Common myeloid progenitor, CD34-positive (primary cell): ENCODE measurements around the gene UBE2O.
"Not testable (repeated sequence)": the region's sequence is repeated elsewhere in the genome, so short reads cannot be mapped to it uniquely, and the experiment has no call there.

Experiments
- CTCF ChIA-PET: fragments of 350-600 bp; sonication (Branson Sonifier 250); formaldehyde crosslinking; loops from one replicate; lab custom pipeline; 2021; ENCODE audit warnings: antibody characterized with exemption; lab: Charles Lee
- POLR2A ChIA-PET: fragments of 350-600 bp; sonication (Branson Sonifier 250); formaldehyde crosslinking; loops from one replicate; lab custom pipeline; 2021; ENCODE audit warnings: antibody characterized with exemption; lab: Charles Lee
- DNase-seq, 3 donors: peaks; one replicate each; pipeline versions ENCODE4 v3.0.0 to v3.0.0-alpha.2; 2013
- H3K27ac ChIP-seq, 2 experiments: 1 replicate in 1 of 2; 2 replicates in 1 of 2; pipeline ENCODE4 v1.7.0; 2013; ENCODE audit warnings: inconsistent platforms in 2 of 2, low read length in 2 of 2, mild to moderate bottlenecking in 2 of 2, low read depth in 1 of 2, moderate library complexity in 1 of 2; ENCODE audit not compliant: severe bottlenecking in 2 of 2, insufficient read depth in 1 of 2, poor library complexity in 1 of 2
- H3K27me3 ChIP-seq, 5 experiments: replicated peaks in 2 of 5; 1 replicate in 3 of 5; 2 replicates in 2 of 5; pipeline versions ENCODE4 v1.6.1 to v1.7.0; 2013; ENCODE audit warnings: low read length in 4 of 5, mild to moderate bottlenecking in 2 of 5, moderate library complexity in 2 of 5, inconsistent platforms in 1 of 5; ENCODE audit not compliant: insufficient read depth in 5 of 5, control insufficient read depth in 4 of 5
- H3K36me3 ChIP-seq, 4 experiments: 1 replicate in 2 of 4; 2 replicates in 2 of 4; pipeline versions ENCODE4 v1.6.1 to v1.7.0; 2013; ENCODE audit warnings: low read length in 3 of 4, control low read depth in 1 of 4, mild to moderate bottlenecking in 1 of 4; ENCODE audit not compliant: control insufficient read depth in 4 of 4, insufficient read depth in 4 of 4
- H3K4me1 ChIP-seq, 4 experiments: 1 replicate in 3 of 4; 2 replicates in 1 of 4; pipeline versions ENCODE4 v1.6.1 to v1.7.1; 2013; ENCODE audit warnings: low read length in 3 of 4, mild to moderate bottlenecking in 3 of 4, control low read depth in 1 of 4, inconsistent platforms in 1 of 4, moderate library complexity in 1 of 4; ENCODE audit not compliant: control insufficient read depth in 4 of 4, insufficient read depth in 4 of 4; ENCODE audit errors: control extremely low read depth in 1 of 4
- H3K4me3 ChIP-seq, 7 experiments: 1 replicate in 4 of 7; 2 replicates in 3 of 7; pipeline versions ENCODE4 v1.5.1 to v1.7.0; 2013; ENCODE audit warnings: mild to moderate bottlenecking in 7 of 7, low read length in 6 of 7, moderate library complexity in 6 of 7, inconsistent platforms in 2 of 7, low read depth in 2 of 7, control low read depth in 1 of 7; ENCODE audit not compliant: insufficient read depth in 4 of 7, control insufficient read depth in 1 of 7; ENCODE audit errors: extremely low read depth in 1 of 7
- H3K9me3 ChIP-seq, 5 experiments: 1 replicate in 4 of 5; 2 replicates in 1 of 5; pipeline versions ENCODE4 v1.6.1 to v1.7.1; 2013; ENCODE audit warnings: low read length in 4 of 5, mild to moderate bottlenecking in 2 of 5, inconsistent platforms in 1 of 5, low read depth in 1 of 5, moderate library complexity in 1 of 5; ENCODE audit not compliant: control insufficient read depth in 4 of 5, insufficient read depth in 2 of 5; ENCODE audit errors: control extremely low read depth in 1 of 5
- WGBS: methylation state at CpG from one replicate; pipeline ENCODE4 v1.1.5; 2013; ENCODE audit not compliant: insufficient coverage; 5-methylcytosine and 5-hydroxymethylcytosine counted together

The UBE2O gene

DNA sequence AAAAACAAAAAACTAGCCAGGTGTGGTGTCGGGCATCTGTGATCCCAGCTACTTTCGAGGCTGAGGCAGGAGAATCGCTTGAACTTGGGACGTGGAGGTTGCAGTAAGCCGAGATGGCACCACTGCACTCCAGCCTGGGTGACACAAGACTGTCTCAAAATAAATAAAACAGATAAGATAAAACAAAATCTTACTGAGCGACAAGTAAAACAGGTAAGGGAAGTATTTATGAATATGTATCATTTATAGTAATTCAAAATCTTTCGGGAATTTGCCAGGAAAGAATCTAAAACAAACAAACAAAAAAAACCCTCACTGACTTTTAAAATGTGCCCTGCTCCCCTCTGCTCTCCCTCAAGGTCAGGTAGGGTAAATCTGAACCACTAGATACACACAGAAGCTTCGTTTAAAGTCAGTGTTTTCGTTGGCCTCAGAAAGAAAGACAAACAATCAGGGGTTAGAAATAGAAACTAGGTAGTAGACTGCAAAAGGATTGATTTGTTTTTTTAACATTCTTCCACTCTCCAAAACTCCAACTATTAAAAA, 101.4 kb downstream of the UBE2O start:
- no peaks in the 10 kb centered on the region for H3K27me3 ChIP-seq
- H3K9me3 ChIP-seq: no peaks in the 10 kb centered on the region
- CTCF ChIA-PET: interaction anchor here (0.6 to 5.5 kb wide), 6 partner anchors 12 to 624 kb away, joined by 3 to 41 read pairs (median 4); partner anchors contain the start of gene SPHK1
- peaks cover 0 to 21% (median 17%) of the 10 kb centered on the region in 4 experiments for H3K4me1 ChIP-seq
- POLR2A ChIA-PET: no interaction called here
- no peak for DNase-seq
- peaks cover 2 to 11% (median 6%) of the 10 kb centered on the region in 4 experiments for H3K36me3 ChIP-seq
- no peak overlapping the region for H3K4me3 ChIP-seq
- H3K27ac ChIP-seq: no peak overlapping the region
- no CpG with 5 or more reads among the region's 9 CpGs for WGBS

DNA sequence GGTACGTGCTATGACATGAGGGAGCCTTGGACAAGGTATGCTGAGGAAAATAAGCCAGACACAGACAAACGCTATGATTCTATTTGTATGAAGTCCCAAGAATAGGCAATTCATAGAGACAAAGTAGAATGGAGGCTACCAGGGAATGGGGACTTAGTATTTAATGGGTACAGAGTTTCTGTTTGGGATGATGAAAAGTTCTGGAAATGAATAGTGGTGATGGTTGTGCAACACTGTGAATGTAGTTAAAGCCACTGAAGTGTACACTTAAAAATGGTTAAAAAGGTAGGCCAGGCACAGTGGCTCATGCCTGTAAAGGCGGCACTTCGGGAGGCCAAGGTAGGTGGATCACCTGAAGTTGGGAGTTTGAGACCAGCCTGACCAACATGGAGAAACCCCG, 102.5 kb downstream of the UBE2O start:
- Histone ChIP-seq H3K36me3 (peaks cover 2 to 20% (median 11%) of the 10 kb centered on the region in 4 experiments), H3K9me3 (no peaks in the 10 kb centered on the region), H3K27ac (no peak overlapping the region), H3K27me3 (no peaks in the 10 kb centered on the region), H3K4me1 (peaks cover 0 to 21% (median 17%) of the 10 kb centered on the region in 4 experiments), H3K4me3 (no peak overlapping the region)
- no peak for DNase-seq
- POLR2A ChIA-PET: interaction anchor here (0.5 kb wide), 1 partner anchor 94 kb away, joined by 4 read pairs; no protein-coding TSS in a partner anchor
- CTCF ChIA-PET: interaction anchor here (4.9 kb wide), 1 partner anchor 35 kb away, joined by 41 read pairs; the partner anchor contains the start of gene SPHK1
- 100% methylated on average over 5 of the region's 5 CpGs for WGBS

DNA sequence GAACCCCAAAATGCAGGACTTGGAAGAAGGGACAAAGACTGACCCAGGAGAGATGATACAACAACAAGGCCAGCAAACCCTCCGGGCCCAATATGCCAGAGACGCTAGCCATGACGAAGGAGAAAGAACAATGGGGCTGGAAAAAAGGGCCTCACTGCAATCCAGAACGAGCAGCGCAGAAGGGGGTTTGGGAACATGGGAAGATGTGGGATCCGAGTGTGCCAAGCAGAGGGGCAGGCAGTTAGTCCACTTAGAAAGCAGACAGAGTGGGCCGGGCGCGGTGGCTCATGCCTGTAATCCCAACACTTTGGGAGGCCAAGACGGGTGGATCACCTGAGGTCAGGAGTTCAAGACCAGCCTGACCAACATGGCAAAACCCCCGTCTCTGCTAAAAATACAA, 106.0 kb downstream of the UBE2O start:
- H3K27me3 ChIP-seq, CTCF ChIA-PET, H3K9me3 ChIP-seq, H3K27ac ChIP-seq, DNase-seq, H3K4me1 ChIP-seq, H3K4me3 ChIP-seq: not testable (repeated sequence)
- H3K36me3 ChIP-seq: peaks cover 2 to 41% (median 24%) of the 10 kb centered on the region in 4 experiments
- 96% methylated on average over 8 of the region's 11 CpGs for WGBS
- POLR2A ChIA-PET: interaction anchor here (0.6 kb wide), 1 partner anchor 26 kb away, joined by 4 read pairs; no protein-coding TSS in a partner anchor

- Histone ChIP-seq H3K9me3 (no peaks in the 10 kb centered on the region), H3K27ac (no peak overlapping the region), H3K4me3 (no peak overlapping the region), H3K36me3 (peaks cover 2 to 45% (median 27%) of the 10 kb centered on the region in 4 experiments), H3K27me3 (no peaks in the 10 kb centered on the region), H3K4me1 (no peaks in the 10 kb centered on the region)
- CTCF ChIA-PET: no interaction called here
- DNase-seq: no peak
- 99% methylated on average over 11 of the region's 14 CpGs for WGBS
- POLR2A ChIA-PET: no interaction called here
Observed at GRCh38 chr17:76345377-76345974, 107.5 kb downstream of the UBE2O start.

DNA sequence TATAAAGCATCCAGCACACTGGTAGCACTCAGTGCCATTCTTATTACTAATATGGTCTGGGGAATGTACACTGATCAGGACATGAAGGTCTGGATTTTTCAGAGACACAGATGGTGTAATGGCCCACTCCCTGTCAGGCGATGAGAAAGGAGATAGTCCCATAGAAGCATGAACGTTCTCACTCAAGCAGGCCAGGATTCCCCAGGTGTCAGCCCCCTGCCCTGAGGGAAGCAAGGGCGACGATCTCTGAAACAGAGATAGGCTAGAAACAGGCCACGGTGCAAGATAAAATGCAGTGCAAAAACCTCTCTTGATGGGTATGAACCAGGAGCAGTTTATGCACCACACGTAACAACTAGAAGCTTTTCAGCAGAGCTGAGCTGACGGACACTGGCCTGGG, 109.8 kb downstream of the UBE2O start:
- CTCF ChIA-PET: interaction anchor here (1.1 kb wide), 1 partner anchor 10 kb away, joined by 3 read pairs; no protein-coding TSS in a partner anchor

GRCh38 chr17:76341301-76341700, 111.7 kb downstream of the UBE2O start:
- ChIA-PET POLR2A (interaction anchor here (0.6 kb wide), 1 partner anchor 231 kb away, joined by 3 read pairs; no protein-coding TSS in a partner anchor), CTCF (no interaction called here)
- Histone ChIP-seq H3K4me1 (peaks cover 0 to 7% (median 2%) of the 10 kb centered on the region in 4 experiments), H3K36me3 (peaks cover 0 to 32% (median 22%) of the 10 kb centered on the region in 4 experiments), H3K27ac (no peak overlapping the region), H3K4me3 (no peak overlapping the region), H3K9me3 (no peaks in the 10 kb centered on the region), H3K27me3 (no peaks in the 10 kb centered on the region)
- WGBS: 83% methylated on average over 1 of the region's 6 CpGs
- DNase-seq: no peak

More for the DNA sequence above, 109.8 kb downstream of the UBE2O start:
- Histone ChIP-seq H3K4me3 (no peak overlapping the region), H3K4me1 (no peaks in the 10 kb centered on the region), H3K27me3 (no peaks in the 10 kb centered on the region), H3K27ac (no peak overlapping the region), H3K36me3 (peaks cover 2 to 45% (median 30%) of the 10 kb centered on the region in 4 experiments), H3K9me3 (no peaks in the 10 kb centered on the region)
- DNase-seq: no peak
- WGBS: 98% methylated on average over 7 of the region's 7 CpGs
- POLR2A ChIA-PET: no interaction called here
